K562 (cell line): ENCODE results near the gene KLK6. TPM values are rescaled to one million over a fixed set of nuclear protein-coding genes. Genes with fewer than 3 reads are reported as not detected.

Experiments
- ESRRB ChIP-seq: fragments of 250-450 bp; sonication (Bioruptor Pico); IDR thresholded peaks from 2 replicates; pipeline ENCODE4 v1.5.0; 2020; ENCODE audit warnings: mild to moderate bottlenecking, moderate library complexity, borderline replicate concordance
- FUS ChIP-seq: fragments of 200-400 bp; formaldehyde crosslinking; optimal IDR thresholded peaks from 2 replicates; pipeline ENCODE3; 2017; ENCODE audit warnings: low read depth, low read length
- HDAC1 ChIP-seq, 2 experiments: fragments of 450-650 bp; IDR thresholded peaks; 2 replicates each; pipeline ENCODE4 v1.6.1; 2016 to 2017; ENCODE audit warnings: inconsistent platforms in 1 of 2, mild to moderate bottlenecking in 1 of 2, moderate library complexity in 1 of 2
- HDAC2 ChIP-seq: fragments of 450-650 bp; IDR thresholded peaks from 2 replicates; pipeline ENCODE4 v1.6.1; 2016; ENCODE audit warnings: mild to moderate bottlenecking
- HIVEP1 ChIP-seq: fragments of 250-450 bp; sonication (Bioruptor Pico); IDR thresholded peaks from 2 replicates; pipeline ENCODE4 v1.4.0; 2020; ENCODE audit warnings: mild to moderate bottlenecking
- L3MBTL2 ChIP-seq: fragments of 450-650 bp; IDR thresholded peaks from 2 replicates; pipeline ENCODE4 v1.6.1; 2016; ENCODE audit warnings: mild to moderate bottlenecking, moderate library complexity
- PHF8 ChIP-seq: fragments of 200-600 bp; sonication (generic); IDR thresholded peaks from 2 replicates; pipeline ENCODE4 v1.6.1; 2012; ENCODE audit warnings: mixed run types, mild to moderate bottlenecking, inconsistent platforms, low read length, moderate library complexity, borderline replicate concordance
- SMAD2 ChIP-seq: fragments of 150-350 bp; IDR thresholded peaks from 2 replicates; pipeline ENCODE4 v1.6.1; 2014; ENCODE audit warnings: low read depth, mild to moderate bottlenecking, low read length
- SP2 ChIP-seq: IDR thresholded peaks from 2 replicates; pipeline ENCODE4 v1.6.1; 2011; ENCODE audit warnings: mild to moderate bottlenecking, low read depth, low read length, moderate library complexity; ENCODE audit not compliant: poor library complexity, severe bottlenecking; ENCODE audit errors: extremely low read depth
- SREBF2 ChIP-seq: sonication (generic); formaldehyde crosslinking; IDR thresholded peaks from 2 replicates; pipeline ENCODE4 v1.4.0; 2020; ENCODE audit warnings: mild to moderate bottlenecking, missing genetic modification reagents
- TEAD4 ChIP-seq, 2 experiments: sonication (generic) in 1 of 2; formaldehyde crosslinking in 1 of 2; IDR thresholded peaks; 2 replicates each; pipeline versions ENCODE4 v1.6.1 to v1.8.0; 2012 to 2022; ENCODE audit warnings: borderline replicate concordance in 1 of 2, inconsistent platforms in 1 of 2, low read length in 1 of 2, mild to moderate bottlenecking in 1 of 2, missing genetic modification reagents in 1 of 2
- TOE1 ChIP-seq, 2 experiments: fragments of 450-650 bp in 1 of 2; sonication (generic) in 1 of 2; formaldehyde crosslinking in 1 of 2; IDR thresholded peaks; 2 replicates each; pipeline versions ENCODE4 v1.7.1 to v1.8.0; 2016 to 2022; ENCODE audit warnings: borderline replicate concordance in 2 of 2, mild to moderate bottlenecking in 2 of 2, antibody characterized with exemption in 1 of 2, inconsistent platforms in 1 of 2, low read depth in 1 of 2, missing genetic modification reagents in 1 of 2, moderate library complexity in 1 of 2
- ZNF561 ChIP-seq: fragments of 450-650 bp; formaldehyde crosslinking; conservative IDR thresholded peaks from 2 replicates; pipeline ENCODE4 v1.4.0; 2020; ENCODE audit warnings: mild to moderate bottlenecking, moderate library complexity
- polyA plus RNA-seq, 8 experiments: library from polyadenylated mRNA; depleted of rRNA in 4 of 8; stranded (reverse) in 5 of 8; unstranded in 3 of 8; fragments of >200 nt; fragmentation: Nextera tagmentation in 2 of 8; fragmentation: Illumina TruSeq in 1 of 8; extraction: Ambion mirVana in 2 of 8; extraction: Trizol in 1 of 8; gene quantifications; 2 replicates each; pipeline versions ENCODE4 v1.2.1 to v1.2.3, GENCODE V29; 2011 to 2014; ENCODE audit warnings: inconsistent platforms in 1 of 8, missing spikeins in 1 of 8
- total RNA-seq, 7 experiments: library from RNA; depleted of rRNA in 6 of 7; stranded (reverse); fragments of >200 nt in 6 of 7; fragmentation: Illumina TruSeq in 2 of 7; extraction: Trizol in 2 of 7; gene quantifications; 2 replicates each; pipeline versions ENCODE4 v1.2.1 to v1.2.3, GENCODE V29; 2011 to 2021; ENCODE audit warnings: low replicate concordance in 1 of 7
- TF ChIP-seq, protein P1 (sequence below), 2 experiments: fragments of 450-650 bp in 1 of 2; sonication (generic) in 1 of 2; formaldehyde crosslinking in 1 of 2; IDR thresholded peaks; 2 replicates each; pipeline versions ENCODE4 v1.7.1 to v1.9.0; 2016 to 2022; ENCODE audit warnings: inconsistent platforms in 1 of 2, mild to moderate bottlenecking in 1 of 2, missing genetic modification reagents in 1 of 2
- TF ChIP-seq, protein P2 (sequence below): sonication (generic); formaldehyde crosslinking; IDR thresholded peaks from 2 replicates; pipeline ENCODE4 v1.8.0; 2023; ENCODE audit warnings: mild to moderate bottlenecking, missing genetic modification reagents

KLK6 gene
- total and polyA plus RNA-seq, 9 of the 15 experiments (the other 6 are each of a cell fraction or from before 2014, with no cell fraction given): not detected

DNA sequence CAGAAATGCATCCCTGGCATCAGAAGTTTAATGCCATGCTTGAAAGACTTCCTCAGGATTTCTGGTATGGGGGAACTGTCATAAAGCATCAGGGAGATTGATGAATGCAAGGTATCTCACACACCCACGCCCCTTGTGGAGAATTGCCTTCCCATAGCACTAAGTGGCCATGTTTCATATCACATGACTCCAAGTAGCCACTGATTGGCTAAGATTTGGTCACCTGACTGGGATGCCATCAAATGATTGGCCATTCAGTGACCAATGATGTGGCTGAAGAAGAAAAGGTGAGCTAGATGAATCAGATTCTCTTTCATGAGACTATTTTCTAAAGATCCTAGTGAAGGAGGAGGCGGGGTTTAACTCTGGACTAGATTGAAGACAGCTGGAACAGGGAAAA is 24.7 kb upstream of the KLK6 start (continued):
- TF ChIP-seq, protein P1, sequence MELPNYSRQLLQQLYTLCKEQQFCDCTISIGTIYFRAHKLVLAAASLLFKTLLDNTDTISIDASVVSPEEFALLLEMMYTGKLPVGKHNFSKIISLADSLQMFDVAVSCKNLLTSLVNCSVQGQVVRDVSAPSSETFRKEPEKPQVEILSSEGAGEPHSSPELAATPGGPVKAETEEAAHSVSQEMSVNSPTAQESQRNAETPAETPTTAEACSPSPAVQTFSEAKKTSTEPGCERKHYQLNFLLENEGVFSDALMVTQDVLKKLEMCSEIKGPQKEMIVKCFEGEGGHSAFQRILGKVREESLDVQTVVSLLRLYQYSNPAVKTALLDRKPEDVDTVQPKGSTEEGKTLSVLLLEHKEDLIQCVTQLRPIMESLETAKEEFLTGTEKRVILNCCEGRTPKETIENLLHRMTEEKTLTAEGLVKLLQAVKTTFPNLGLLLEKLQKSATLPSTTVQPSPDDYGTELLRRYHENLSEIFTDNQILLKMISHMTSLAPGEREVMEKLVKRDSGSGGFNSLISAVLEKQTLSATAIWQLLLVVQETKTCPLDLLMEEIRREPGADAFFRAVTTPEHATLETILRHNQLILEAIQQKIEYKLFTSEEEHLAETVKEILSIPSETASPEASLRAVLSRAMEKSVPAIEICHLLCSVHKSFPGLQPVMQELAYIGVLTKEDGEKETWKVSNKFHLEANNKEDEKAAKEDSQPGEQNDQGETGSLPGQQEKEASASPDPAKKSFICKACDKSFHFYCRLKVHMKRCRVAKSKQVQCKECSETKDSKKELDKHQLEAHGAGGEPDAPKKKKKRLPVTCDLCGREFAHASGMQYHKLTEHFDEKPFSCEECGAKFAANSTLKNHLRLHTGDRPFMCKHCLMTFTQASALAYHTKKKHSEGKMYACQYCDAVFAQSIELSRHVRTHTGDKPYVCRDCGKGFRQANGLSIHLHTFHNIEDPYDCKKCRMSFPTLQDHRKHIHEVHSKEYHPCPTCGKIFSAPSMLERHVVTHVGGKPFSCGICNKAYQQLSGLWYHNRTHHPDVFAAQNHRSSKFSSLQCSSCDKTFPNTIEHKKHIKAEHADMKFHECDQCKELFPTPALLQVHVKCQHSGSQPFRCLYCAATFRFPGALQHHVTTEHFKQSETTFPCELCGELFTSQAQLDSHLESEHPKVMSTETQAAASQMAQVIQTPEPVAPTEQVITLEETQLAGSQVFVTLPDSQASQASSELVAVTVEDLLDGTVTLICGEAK (IDR thresholded peaks at IDR 0.05): no peak
- TF ChIP-seq, protein P1 (CRISPR knock-in tag; IDR thresholded peaks at IDR 0.05): no peak
- TF ChIP-seq, protein P2, sequence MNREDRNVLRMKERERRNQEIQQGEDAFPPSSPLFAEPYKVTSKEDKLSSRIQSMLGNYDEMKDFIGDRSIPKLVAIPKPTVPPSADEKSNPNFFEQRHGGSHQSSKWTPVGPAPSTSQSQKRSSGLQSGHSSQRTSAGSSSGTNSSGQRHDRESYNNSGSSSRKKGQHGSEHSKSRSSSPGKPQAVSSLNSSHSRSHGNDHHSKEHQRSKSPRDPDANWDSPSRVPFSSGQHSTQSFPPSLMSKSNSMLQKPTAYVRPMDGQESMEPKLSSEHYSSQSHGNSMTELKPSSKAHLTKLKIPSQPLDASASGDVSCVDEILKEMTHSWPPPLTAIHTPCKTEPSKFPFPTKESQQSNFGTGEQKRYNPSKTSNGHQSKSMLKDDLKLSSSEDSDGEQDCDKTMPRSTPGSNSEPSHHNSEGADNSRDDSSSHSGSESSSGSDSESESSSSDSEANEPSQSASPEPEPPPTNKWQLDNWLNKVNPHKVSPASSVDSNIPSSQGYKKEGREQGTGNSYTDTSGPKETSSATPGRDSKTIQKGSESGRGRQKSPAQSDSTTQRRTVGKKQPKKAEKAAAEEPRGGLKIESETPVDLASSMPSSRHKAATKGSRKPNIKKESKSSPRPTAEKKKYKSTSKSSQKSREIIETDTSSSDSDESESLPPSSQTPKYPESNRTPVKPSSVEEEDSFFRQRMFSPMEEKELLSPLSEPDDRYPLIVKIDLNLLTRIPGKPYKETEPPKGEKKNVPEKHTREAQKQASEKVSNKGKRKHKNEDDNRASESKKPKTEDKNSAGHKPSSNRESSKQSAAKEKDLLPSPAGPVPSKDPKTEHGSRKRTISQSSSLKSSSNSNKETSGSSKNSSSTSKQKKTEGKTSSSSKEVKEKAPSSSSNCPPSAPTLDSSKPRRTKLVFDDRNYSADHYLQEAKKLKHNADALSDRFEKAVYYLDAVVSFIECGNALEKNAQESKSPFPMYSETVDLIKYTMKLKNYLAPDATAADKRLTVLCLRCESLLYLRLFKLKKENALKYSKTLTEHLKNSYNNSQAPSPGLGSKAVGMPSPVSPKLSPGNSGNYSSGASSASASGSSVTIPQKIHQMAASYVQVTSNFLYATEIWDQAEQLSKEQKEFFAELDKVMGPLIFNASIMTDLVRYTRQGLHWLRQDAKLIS: no peak
- TF ChIP-seq HIVEP1 (CRISPR knock-in tag) (no peak), SP2 (no peak), TOE1 (IDR thresholded peaks at IDR 0.05; ENCODE audit: borderline replicate concordance) (peak; percentile 93), TOE1 (CRISPR knock-in tag; IDR thresholded peaks at IDR 0.05; ENCODE audit: borderline replicate concordance, low read depth) (no peak), HDAC2 (no peak), SMAD2 (no peak), ZNF561 (no peak), PHF8 (no peak), HDAC1 (IDR thresholded peaks at IDR 0.05) (no peak), ESRRB (no peak), SREBF2 (no peak), L3MBTL2 (peak; percentile 78; the same call in 1 of the 2 replicates), FUS (no peak), TEAD4 (IDR thresholded peaks at IDR 0.05; ENCODE audit: low read length) (no peak), TEAD4 (CRISPR knock-in tag; IDR thresholded peaks at IDR 0.05; ENCODE audit: borderline replicate concordance) (no peak)
